GM12874 (cell line): ENCODE results near the gene SMARCA4.

Experiments
- CTCF ChIP-seq: IDR thresholded peaks from 2 replicates; pipeline ENCODE4 v1.5.1; 2011; ENCODE audit warnings: low read depth, mild to moderate bottlenecking, control low read depth, low read length, moderate library complexity; ENCODE audit not compliant: insufficient read depth

The SMARCA4 gene

GRCh38 chr19:10977742-10978092 is 16.9 kb downstream of the SMARCA4 start:
- TF ChIP-seq CTCF: no peak

- TF ChIP-seq CTCF: peak; percentile 31; the same call in 1 of the 2 replicates
Measured at GRCh38 chr19:10979951-10980381, 19.1 kb downstream of the SMARCA4 start.

- TF ChIP-seq CTCF: no peak
Measured at GRCh38 chr19:10981252-10981895, 20.5 kb downstream of the SMARCA4 start.

GRCh38 chr19:10983026-10983425 is 22.2 kb downstream of the SMARCA4 start:
- no peak for TF ChIP-seq CTCF

GRCh38 chr19:10984166-10984735 is 23.4 kb downstream of the SMARCA4 start:
- 0 out of 2 replicates have a peak, but pooled peaks have one; percentile 11 for TF ChIP-seq CTCF

GRCh38 chr19:10985502-10985901 is 24.7 kb downstream of the SMARCA4 start:
- no peak for TF ChIP-seq CTCF

GRCh38 chr19:10986301-10987127 is 25.7 kb downstream of the SMARCA4 start:
- no peak for TF ChIP-seq CTCF
